Tibial artery (tissue), 4 donors: ENCODE results near the gene CMTM8.

Experiments
- DNase-seq, 2 donors: peaks; one replicate each; pipeline ENCODE4 v3.0.0-alpha.2; 2019
- H3K27ac ChIP-seq, 2 donors: fragments of 200-600 bp; sonication (generic) in 1 of 2; 1 replicate in 1 of 2; 2 replicates in 1 of 2; pipeline ENCODE4 v1.5.1; 2018 to 2019; ENCODE audit warnings: mild to moderate bottlenecking in 1 of 2
- H3K27me3 ChIP-seq, 2 donors: fragments of 200-600 bp; sonication (generic) in 1 of 2; one replicate each; pipeline versions ENCODE4 v1.5.1 to v1.6.0; 2016 to 2019
- H3K36me3 ChIP-seq, 3 donors: fragments of 200-600 bp; sonication (generic) in 2 of 3; one replicate each; pipeline ENCODE4 v1.5.1; 2016 to 2019; ENCODE audit warnings: mild to moderate bottlenecking in 2 of 3
- H3K4me1 ChIP-seq, 4 donors: fragments of 200-600 bp; sonication (generic) in 2 of 4; 1 replicate in 3 of 4; 2 replicates in 1 of 4; pipeline ENCODE4 v1.5.1; 2016 to 2019
- H3K4me3 ChIP-seq, 2 donors: fragments of 200-600 bp; sonication (generic) in 1 of 2; 1 replicate in 1 of 2; 2 replicates in 1 of 2; pipeline ENCODE4 v1.5.1; 2018 to 2019; ENCODE audit warnings: mild to moderate bottlenecking in 2 of 2
- H3K9me3 ChIP-seq, 3 donors: fragments of 200-600 bp; sonication (generic) in 1 of 3; one replicate each; pipeline ENCODE4 v1.5.1; 2016 to 2019
- intact Hi-C: fragments of 100-400 bp; cut with DNase I; formaldehyde crosslinking; loops from one replicate; pipeline ENCODE4 v1.15.0; 2023; ENCODE audit warnings: low total_unique reads
- TF ChIP-seq, protein P1 (sequence below), 2 experiments: fragments of 200-600 bp in 1 of 2; fragments of 450-650 bp in 1 of 2; IDR thresholded peaks; one replicate each; pipeline ENCODE4 v1.5.1; 2017 to 2019; ENCODE audit warnings: antibody characterized with exemption in 2 of 2, mild to moderate bottlenecking in 1 of 2, moderate library complexity in 1 of 2

CMTM8 gene

DNA sequence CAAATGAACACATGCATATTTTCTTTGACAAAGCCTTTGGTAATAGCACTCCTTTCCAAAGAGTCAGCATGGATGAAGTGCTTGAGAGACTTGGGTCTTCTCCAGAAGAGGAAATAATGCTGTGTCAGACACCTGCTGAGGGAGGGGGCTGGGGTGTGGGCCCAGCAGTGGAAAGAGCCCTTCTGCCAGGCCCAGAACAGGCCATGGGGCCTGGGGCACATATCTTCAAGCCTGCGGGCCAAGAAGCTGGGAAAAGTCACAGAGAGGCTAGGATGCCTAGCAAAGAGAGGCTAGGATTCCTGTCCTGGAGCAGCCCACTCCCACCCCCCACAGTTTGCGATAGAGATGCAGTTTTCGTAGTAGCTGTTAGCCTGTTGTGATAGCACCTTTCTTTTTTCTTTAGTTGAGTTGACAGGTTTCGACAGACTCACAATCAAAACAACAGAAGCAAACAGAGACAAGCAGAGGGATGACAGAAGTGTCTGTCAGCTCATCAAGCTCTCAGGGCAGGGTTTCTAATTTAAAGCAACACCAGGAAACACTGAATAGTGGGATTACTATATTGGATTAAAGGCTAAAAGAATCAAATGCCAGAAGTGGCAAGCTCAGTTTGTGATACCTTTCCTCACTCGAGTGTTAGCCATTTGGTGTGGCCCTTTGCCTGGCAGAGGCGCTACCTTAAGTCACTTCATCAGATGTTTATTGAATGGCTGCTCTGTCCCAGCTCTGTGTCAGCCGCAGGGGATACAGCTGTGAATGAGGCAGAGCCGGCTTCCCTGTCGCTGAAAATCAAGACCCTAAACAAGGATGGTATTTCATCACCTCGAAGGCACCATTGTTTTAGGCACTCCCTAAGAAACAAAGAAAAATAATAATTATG is 172.1 kb downstream of the CMTM8 start:
- Histone ChIP-seq H3K27ac (no peak overlapping the region), H3K9me3 (no peaks in the 10 kb centered on the region), H3K27me3 (no peaks in the 10 kb centered on the region), H3K36me3 (no peaks in the 10 kb centered on the region), H3K4me3 (no peak overlapping the region), H3K4me1 (peaks cover 0 to 4% (median 0%) of the 10 kb centered on the region in 4 donors)
- TF ChIP-seq, protein P1, sequence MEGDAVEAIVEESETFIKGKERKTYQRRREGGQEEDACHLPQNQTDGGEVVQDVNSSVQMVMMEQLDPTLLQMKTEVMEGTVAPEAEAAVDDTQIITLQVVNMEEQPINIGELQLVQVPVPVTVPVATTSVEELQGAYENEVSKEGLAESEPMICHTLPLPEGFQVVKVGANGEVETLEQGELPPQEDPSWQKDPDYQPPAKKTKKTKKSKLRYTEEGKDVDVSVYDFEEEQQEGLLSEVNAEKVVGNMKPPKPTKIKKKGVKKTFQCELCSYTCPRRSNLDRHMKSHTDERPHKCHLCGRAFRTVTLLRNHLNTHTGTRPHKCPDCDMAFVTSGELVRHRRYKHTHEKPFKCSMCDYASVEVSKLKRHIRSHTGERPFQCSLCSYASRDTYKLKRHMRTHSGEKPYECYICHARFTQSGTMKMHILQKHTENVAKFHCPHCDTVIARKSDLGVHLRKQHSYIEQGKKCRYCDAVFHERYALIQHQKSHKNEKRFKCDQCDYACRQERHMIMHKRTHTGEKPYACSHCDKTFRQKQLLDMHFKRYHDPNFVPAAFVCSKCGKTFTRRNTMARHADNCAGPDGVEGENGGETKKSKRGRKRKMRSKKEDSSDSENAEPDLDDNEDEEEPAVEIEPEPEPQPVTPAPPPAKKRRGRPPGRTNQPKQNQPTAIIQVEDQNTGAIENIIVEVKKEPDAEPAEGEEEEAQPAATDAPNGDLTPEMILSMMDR (IDR thresholded peaks at IDR 0.05), result no peak
- intact Hi-C loops, result no loop called here
- DNase-seq, result no peak

DNA sequence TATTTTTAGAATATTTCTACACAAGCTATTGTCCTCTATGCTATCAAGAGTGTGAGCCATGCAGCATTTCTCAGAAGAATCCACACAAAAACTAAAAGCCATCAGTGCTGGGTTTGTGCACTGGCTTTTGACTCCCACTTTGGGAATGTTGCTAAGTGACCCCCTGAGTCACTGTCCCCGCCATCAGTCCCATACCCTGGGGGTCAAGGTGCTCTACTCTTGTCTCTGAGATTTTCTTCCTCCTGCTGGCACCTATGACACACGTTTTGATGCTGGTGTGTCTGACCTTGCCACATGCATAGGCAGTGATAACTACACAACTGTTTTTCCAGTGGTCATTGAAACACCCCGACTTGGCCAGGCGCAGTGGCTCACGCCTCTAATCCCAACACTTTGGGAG is 173.0 kb downstream of the CMTM8 start:
- Histone ChIP-seq H3K36me3 (no peaks in the 10 kb centered on the region), H3K9me3 (no peaks in the 10 kb centered on the region), H3K27me3 (no peaks in the 10 kb centered on the region), H3K27ac (no peak overlapping the region), H3K4me1 (peaks cover 0 to 4% (median 0%) of the 10 kb centered on the region in 4 donors), H3K4me3 (no peak overlapping the region)
- DNase-seq, result no peak
- TF ChIP-seq, protein P1 (IDR thresholded peaks at IDR 0.05), result no peak
- intact Hi-C loops, result no loop called here

DNA sequence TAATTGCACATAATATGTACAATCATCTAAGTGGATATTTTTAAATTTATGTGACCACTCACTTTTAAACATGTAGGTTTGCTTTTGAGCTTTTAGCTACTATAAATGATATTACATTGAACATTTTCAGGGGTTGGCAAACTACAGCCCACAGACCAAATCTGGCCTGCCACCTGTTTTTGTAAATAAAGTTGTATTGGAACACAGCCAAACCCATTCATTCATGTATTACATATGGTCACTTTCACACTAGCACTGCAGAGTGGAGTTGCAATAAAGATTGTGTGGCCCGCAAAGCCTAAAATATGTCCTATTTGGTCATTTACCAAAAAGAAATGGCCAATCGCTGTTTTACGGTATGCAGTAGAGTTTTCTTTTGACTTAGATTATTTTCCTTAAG is 174.4 kb downstream of the CMTM8 start:
- Histone ChIP-seq H3K27ac (no peak overlapping the region), H3K4me1 (peaks cover 0 to 4% (median 0%) of the 10 kb centered on the region in 4 donors), H3K27me3 (no peaks in the 10 kb centered on the region), H3K36me3 (no peaks in the 10 kb centered on the region), H3K9me3 (no peaks in the 10 kb centered on the region), H3K4me3 (no peak overlapping the region)
- TF ChIP-seq, protein P1 (IDR thresholded peaks at IDR 0.05), result no peak
- no peak for DNase-seq
- intact Hi-C loops, result no loop called here

DNA sequence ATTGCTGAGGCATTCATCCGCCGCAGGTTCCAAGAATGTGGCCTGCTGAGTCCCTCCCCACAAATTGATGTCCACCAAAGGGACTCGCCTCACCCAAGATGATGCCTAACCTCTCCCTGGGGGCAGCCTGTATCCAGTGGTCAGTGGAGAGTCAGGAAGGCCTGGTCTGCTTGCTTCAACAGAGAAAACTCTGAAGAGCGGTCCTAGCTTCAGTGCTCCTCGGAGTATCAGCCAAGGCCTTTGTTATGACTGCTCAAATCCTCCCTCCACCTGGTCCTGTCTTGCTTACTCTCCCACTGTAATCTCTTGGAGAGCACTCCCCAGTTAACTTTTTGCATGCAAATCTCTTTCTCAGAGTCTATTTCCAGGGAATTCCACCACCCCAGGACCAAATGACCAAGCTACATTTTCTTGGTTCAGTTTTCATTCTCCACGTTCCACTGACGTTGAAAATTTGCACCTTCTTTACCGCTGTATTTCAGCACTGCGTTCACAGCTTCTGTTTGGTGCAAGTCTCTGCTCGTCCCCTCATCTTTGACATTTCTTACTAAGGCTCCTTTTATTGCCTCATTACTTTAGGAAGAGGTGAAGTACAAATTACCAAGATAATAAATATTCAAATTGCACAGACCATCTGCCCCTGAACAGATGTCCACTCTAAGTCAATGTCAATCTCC is 175.5 kb downstream of the CMTM8 start:
- no peaks in the 10 kb centered on the region for H3K9me3 ChIP-seq
- DNase-seq, result no peak
- no peaks in the 10 kb centered on the region for H3K27me3 ChIP-seq
- intact Hi-C loops, result no loop called here
- H3K4me1 ChIP-seq, result peaks cover 0 to 4% (median 0%) of the 10 kb centered on the region in 4 donors
- TF ChIP-seq, protein P1 (IDR thresholded peaks at IDR 0.05), result no peak
- H3K36me3 ChIP-seq, result no peaks in the 10 kb centered on the region
- H3K4me3 ChIP-seq, result no peak overlapping the region
- H3K27ac ChIP-seq, result no peak overlapping the region

DNA sequence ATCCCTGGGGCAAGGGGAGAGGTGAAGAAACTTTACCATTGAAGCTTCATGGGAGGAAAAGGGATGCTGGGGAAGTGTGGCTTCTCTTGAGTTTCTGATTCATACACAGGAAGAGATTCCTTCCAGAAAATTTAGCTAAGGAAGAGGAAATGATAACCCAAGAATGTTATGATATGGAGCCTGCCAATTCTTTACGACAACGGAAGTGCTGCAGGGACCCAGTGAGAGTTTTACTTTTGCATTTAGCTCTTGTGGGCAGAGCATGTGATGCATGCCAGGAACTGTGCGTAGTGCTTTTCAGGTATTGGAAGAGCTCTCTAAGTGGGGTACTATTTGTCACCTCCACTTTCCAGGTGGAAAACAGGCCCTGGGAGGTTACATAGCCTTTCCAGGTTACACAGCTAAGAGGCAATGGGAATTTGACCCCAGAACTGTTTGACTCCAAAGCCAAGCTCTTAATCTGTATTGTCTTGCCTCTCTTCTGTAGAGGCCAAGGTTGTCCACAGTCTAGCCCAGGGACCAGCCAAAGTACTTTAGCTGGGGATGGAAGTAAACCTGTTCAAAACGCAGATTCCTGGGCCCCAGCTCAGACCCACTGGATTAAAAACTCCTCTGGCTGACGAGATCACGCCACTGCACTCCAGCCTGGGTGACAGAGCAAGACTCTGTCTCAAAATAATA is 176.2 kb downstream of the CMTM8 start:
- TF ChIP-seq, protein P1 (IDR thresholded peaks at IDR 0.05), result no peak
- no peak for DNase-seq
- Histone ChIP-seq H3K36me3 (no peaks in the 10 kb centered on the region), H3K9me3 (no peaks in the 10 kb centered on the region), H3K4me3 (no peak overlapping the region), H3K27ac (no peak overlapping the region), H3K27me3 (no peaks in the 10 kb centered on the region), H3K4me1 (peaks cover 0 to 4% (median 0%) of the 10 kb centered on the region in 4 donors)
- intact Hi-C loops, result no loop called here
